Hepatocyte (in vitro differentiated cells): ENCODE results near the gene C19orf25. TPM values are rescaled to one million over a fixed set of nuclear protein-coding genes. Genes with fewer than 3 reads are reported as not detected.
A peak's percentile ranks its signal among the peaks of the same experiment; 100 is the strongest.

Experiments used
- DNase-seq: peaks from one replicate; pipeline ENCODE4 v3.0.0-alpha.2; 2016; ENCODE audit warnings: low spot score
- H2AFZ ChIP-seq: fragments of 200-600 bp; sonication (generic); 2 replicates; pipeline ENCODE4 v1.6.0; 2016; ENCODE audit warnings: antibody characterized with exemption, mild to moderate bottlenecking
- H3K27ac ChIP-seq: fragments of 200-600 bp; sonication (generic); 2 replicates; pipeline ENCODE4 v1.5.1; 2016; ENCODE audit warnings: mild to moderate bottlenecking
- H3K27me3 ChIP-seq: fragments of 200-600 bp; sonication (generic); 2 replicates; pipeline ENCODE4 v1.6.1; 2016
- H3K36me3 ChIP-seq: fragments of 200-600 bp; sonication (generic); replicated peaks from 2 replicates; pipeline ENCODE4 v1.5.1; 2016; ENCODE audit warnings: low read depth; ENCODE audit not compliant: insufficient read depth
- H3K4me1 ChIP-seq: fragments of 200-600 bp; sonication (generic); 2 replicates; pipeline ENCODE4 v1.5.1; 2016; ENCODE audit warnings: mild to moderate bottlenecking, moderate library complexity; ENCODE audit not compliant: insufficient read depth
- H3K4me2 ChIP-seq: fragments of 200-600 bp; sonication (generic); 2 replicates; pipeline ENCODE4 v1.6.0; 2016
- H3K4me3 ChIP-seq: fragments of 200-600 bp; sonication (generic); 2 replicates; pipeline ENCODE4 v1.5.1; 2016; ENCODE audit warnings: mild to moderate bottlenecking
- H3K79me2 ChIP-seq: fragments of 200-600 bp; sonication (generic); 2 replicates; pipeline ENCODE4 v1.6.0; 2017; ENCODE audit warnings: mild to moderate bottlenecking
- H3K9me2 ChIP-seq: fragments of 200-600 bp; sonication (generic); replicated peaks from 2 replicates; pipeline ENCODE4 v1.6.0; 2017; ENCODE audit warnings: mild to moderate bottlenecking; ENCODE audit not compliant: insufficient read depth
- H3K9me3 ChIP-seq: fragments of 200-600 bp; sonication (generic); 2 replicates; pipeline ENCODE4 v1.5.1; 2016; ENCODE audit warnings: low read depth, mild to moderate bottlenecking
- H4K20me1 ChIP-seq: fragments of 200-600 bp; sonication (generic); 2 replicates; pipeline ENCODE4 v1.6.0; 2016; ENCODE audit warnings: mild to moderate bottlenecking; ENCODE audit not compliant: insufficient read depth, poor library complexity, severe bottlenecking
- EZH2 ChIP-seq: fragments of 200-600 bp; sonication (generic); IDR thresholded peaks from 2 replicates; pipeline ENCODE4 v1.6.1; 2016; ENCODE audit warnings: antibody characterized with exemption, mild to moderate bottlenecking, borderline replicate concordance
- EZH2phosphoT487 ChIP-seq: fragments of 200-600 bp; sonication (generic); IDR thresholded peaks from one replicate; pipeline ENCODE4 v1.6.1; 2018; ENCODE audit warnings: antibody characterized with exemption, mild to moderate bottlenecking, low read depth, moderate library complexity; ENCODE audit not compliant: unreplicated experiment, severe bottlenecking
- WGBS: methylation state at CpG from one replicate; pipeline ENCODE4 v1.1.6; 2016; ENCODE audit warnings: low lambda C conversion rate; ENCODE audit errors: missing lambda C conversion rate; 5-methylcytosine and 5-hydroxymethylcytosine counted together
- polyA plus RNA-seq: library from polyadenylated mRNA; unstranded; fragments of >200 nt; fragmentation: Nextera tagmentation; extraction: Ambion mirVana; gene quantifications from 2 replicates; pipeline ENCODE4 v1.2.1, GENCODE V29; 2016
- total RNA-seq: library from RNA; depleted of rRNA; stranded (reverse); fragments of >200 nt; gene quantifications from 2 replicates; pipeline ENCODE4 v1.2.3, GENCODE V29; 2014
- TF ChIP-seq, protein P1 (sequence below): fragments of 200-600 bp; sonication (generic); IDR thresholded peaks from 2 replicates; pipeline ENCODE4 v1.5.1; 2016; ENCODE audit warnings: antibody characterized with exemption, mild to moderate bottlenecking; ENCODE audit not compliant: poor library complexity

C19orf25 gene
- total and polyA plus RNA-seq, 2 experiments from 2014 or later, result 36.3 to 43.6 TPM

DNA sequence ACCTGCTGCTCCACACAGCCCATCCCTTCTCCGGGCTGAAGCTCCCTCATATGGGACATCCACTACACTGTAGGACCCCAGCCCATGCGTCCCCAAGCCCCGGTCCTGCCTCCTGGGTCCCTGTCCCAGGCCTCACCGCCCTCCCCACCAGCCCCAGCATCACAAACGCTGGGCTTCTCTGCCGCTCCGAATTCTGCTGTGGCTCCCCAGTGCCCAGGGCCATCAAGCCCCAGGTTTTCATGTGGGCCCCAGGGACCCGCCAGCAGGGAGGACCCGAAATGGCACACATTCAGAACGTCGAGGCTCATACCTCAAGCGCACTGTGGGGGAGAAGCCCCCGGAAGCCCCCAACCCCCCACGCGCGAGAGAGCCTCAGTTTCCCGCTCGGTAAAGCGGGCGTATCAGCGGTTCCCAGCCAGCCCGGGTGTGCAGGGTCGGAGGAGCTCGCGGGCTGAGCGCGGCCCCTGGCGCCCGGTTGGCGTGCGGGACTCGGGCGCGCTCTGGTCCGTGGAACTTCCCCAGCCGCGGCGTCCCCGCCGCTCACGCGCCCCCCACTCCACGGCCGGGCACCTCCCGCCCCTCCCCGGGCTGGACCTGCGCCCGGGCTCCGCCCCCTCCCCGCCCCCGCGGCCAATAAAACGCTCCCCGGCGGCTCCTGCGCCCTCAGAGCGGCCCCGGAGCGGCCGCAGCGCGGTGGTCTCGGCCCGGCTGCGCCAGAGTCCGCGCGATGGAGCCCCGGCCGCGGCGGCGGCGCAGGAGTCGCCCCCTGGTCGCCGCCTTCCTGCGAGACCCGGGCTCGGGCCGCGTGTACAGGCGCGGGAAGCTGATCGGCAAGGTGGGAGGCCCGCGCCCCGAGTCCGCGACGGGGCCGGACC, 44.6 kb upstream of the C19orf25 start, which contains the start of gene PLK5:
TSS of gene PLK5 (plus strand) at position 666 of the 875 bp plus-strand sequence. CDS start 2,920 bp downstream, outside the sequence.
- TF ChIP-seq, protein P1, sequence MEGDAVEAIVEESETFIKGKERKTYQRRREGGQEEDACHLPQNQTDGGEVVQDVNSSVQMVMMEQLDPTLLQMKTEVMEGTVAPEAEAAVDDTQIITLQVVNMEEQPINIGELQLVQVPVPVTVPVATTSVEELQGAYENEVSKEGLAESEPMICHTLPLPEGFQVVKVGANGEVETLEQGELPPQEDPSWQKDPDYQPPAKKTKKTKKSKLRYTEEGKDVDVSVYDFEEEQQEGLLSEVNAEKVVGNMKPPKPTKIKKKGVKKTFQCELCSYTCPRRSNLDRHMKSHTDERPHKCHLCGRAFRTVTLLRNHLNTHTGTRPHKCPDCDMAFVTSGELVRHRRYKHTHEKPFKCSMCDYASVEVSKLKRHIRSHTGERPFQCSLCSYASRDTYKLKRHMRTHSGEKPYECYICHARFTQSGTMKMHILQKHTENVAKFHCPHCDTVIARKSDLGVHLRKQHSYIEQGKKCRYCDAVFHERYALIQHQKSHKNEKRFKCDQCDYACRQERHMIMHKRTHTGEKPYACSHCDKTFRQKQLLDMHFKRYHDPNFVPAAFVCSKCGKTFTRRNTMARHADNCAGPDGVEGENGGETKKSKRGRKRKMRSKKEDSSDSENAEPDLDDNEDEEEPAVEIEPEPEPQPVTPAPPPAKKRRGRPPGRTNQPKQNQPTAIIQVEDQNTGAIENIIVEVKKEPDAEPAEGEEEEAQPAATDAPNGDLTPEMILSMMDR, result peak; percentile 7
- no peak for TF ChIP-seq EZH2phosphoT487
- TF ChIP-seq EZH2, result no peak
- H3K4me1 ChIP-seq, result no peaks in the 10 kb centered on the region
- H3K36me3 ChIP-seq, result no peaks in the 10 kb centered on the region
- peak within 1 kb of the TSS; percentile 76 for H3K4me2 ChIP-seq
- no peak for DNase-seq
- no peak within 1 kb of the TSS for H3K27ac ChIP-seq
- H3K9me2 ChIP-seq, result no peaks in the 10 kb centered on the region
- H4K20me1 ChIP-seq, result no peaks in the 10 kb centered on the region
- H3K4me3 ChIP-seq, result no peak within 1 kb of the TSS
- WGBS, result 17% methylated on average over 60 of the region's 92 CpGs
- H3K9me3 ChIP-seq, result no peaks in the 10 kb centered on the region
- no peak within 1 kb of the TSS for H2AFZ ChIP-seq
- no peaks in the 10 kb centered on the region for H3K79me2 ChIP-seq
- peaks cover 28% of the 10 kb centered on the region for H3K27me3 ChIP-seq

GRCh38 chr19:1522838-1523237, 43.8 kb upstream of the C19orf25 start:
- 75% methylated on average over 18 of the region's 18 CpGs for WGBS
- H3K27ac ChIP-seq, result no peak overlapping the region
- no peak for DNase-seq

GRCh38 chr19:1522061-1522460, 43.0 kb upstream of the C19orf25 start:
- H3K4me1 ChIP-seq, result no peaks in the 10 kb centered on the region
- H3K9me2 ChIP-seq, result no peaks in the 10 kb centered on the region
- H3K4me3 ChIP-seq, result no peak overlapping the region
- H3K36me3 ChIP-seq, result no peaks in the 10 kb centered on the region
- WGBS, result 76% methylated on average over 10 of the region's 10 CpGs
- no peaks in the 10 kb centered on the region for H3K79me2 ChIP-seq
- no peak overlapping the region for H3K27ac ChIP-seq
- no peak overlapping the region for H3K4me2 ChIP-seq
- TF ChIP-seq, protein P1, result no peak
- TF ChIP-seq EZH2phosphoT487 (no peak), EZH2 (no peak)
- H4K20me1 ChIP-seq, result no peaks in the 10 kb centered on the region
- peaks cover 28% of the 10 kb centered on the region for H3K27me3 ChIP-seq
- no peaks in the 10 kb centered on the region for H3K9me3 ChIP-seq
- H2AFZ ChIP-seq, result no peak overlapping the region
- no peak for DNase-seq

More at GRCh38 chr19:1522838-1523237, 43.8 kb upstream of the C19orf25 start:
- Histone ChIP-seq H3K36me3 (no peaks in the 10 kb centered on the region), H3K79me2 (no peaks in the 10 kb centered on the region), H3K9me2 (no peaks in the 10 kb centered on the region), H2AFZ (no peak overlapping the region), H3K9me3 (no peaks in the 10 kb centered on the region), H3K27me3 (peaks cover 28% of the 10 kb centered on the region), H4K20me1 (no peaks in the 10 kb centered on the region), H3K4me3 (no peak overlapping the region), H3K4me1 (no peaks in the 10 kb centered on the region), H3K4me2 (no peak overlapping the region)
- TF ChIP-seq EZH2phosphoT487 (no peak), EZH2 (no peak)
- TF ChIP-seq, protein P1, result no peak
